Measurements from ENCODE around the gene FAM107B.
A peak's percentile ranks its signal among the peaks of the same experiment; 100 is the strongest.
"Not testable (repeated sequence)": the region's sequence is repeated elsewhere in the genome, so short reads cannot be mapped to it uniquely, and the experiment has no call there.

The FAM107B gene

GRCh38 chr10:14667280-14667679, 107.4 kb downstream of the FAM107B start:
- DNase-seq, result no peak

GRCh38 chr10:14665865-14666857, 108.5 kb downstream of the FAM107B start:
- no peak for DNase-seq

- peak in 3 of 58 donors; percentile 2 to 19 (median 13) for DNase-seq
Measured at GRCh38 chr10:14665304-14665703, 109.4 kb downstream of the FAM107B start.

- no peak for DNase-seq
Measured at GRCh38 chr10:14664345-14664744, 110.4 kb downstream of the FAM107B start.

GRCh38 chr10:14661818-14662217, 112.9 kb downstream of the FAM107B start:
- no peak for DNase-seq

GRCh38 chr10:14660831-14661230, 113.9 kb downstream of the FAM107B start:
- DNase-seq, result no peak

GRCh38 chr10:14659626-14660196, 115.0 kb downstream of the FAM107B start:
- DNase-seq, result peak in 3 of 58 donors; percentile 1 to 8 (median 2)

GRCh38 chr10:14659137-14659536, 115.6 kb downstream of the FAM107B start:
- DNase-seq, result not testable (repeated sequence)

GRCh38 chr10:14658331-14659127, 116.2 kb downstream of the FAM107B start:
- no peak for DNase-seq

GRCh38 chr10:14656052-14656730, 118.5 kb downstream of the FAM107B start:
- no peak for DNase-seq

- no peak for DNase-seq
Measured at GRCh38 chr10:14654821-14655382, 119.8 kb downstream of the FAM107B start.

GRCh38 chr10:14653271-14654161, 121.2 kb downstream of the FAM107B start:
- DNase-seq, result peak in 8 of 58 donors; percentile 5 to 28 (median 10)

GRCh38 chr10:14652816-14653215, 121.9 kb downstream of the FAM107B start:
- DNase-seq, result no peak

GRCh38 chr10:14652067-14652466, 122.6 kb downstream of the FAM107B start:
- DNase-seq, result no peak

- no peak for DNase-seq
Measured at GRCh38 chr10:14649739-14650138, 125.0 kb downstream of the FAM107B start.

- DNase-seq, result no peak
Measured at GRCh38 chr10:14648946-14649345, 125.8 kb downstream of the FAM107B start.

GRCh38 chr10:14648005-14648765, 126.5 kb downstream of the FAM107B start:
- peak in 51 of 58 donors; percentile 6 to 83 (median 49) for DNase-seq

- DNase-seq, result no peak
Measured at GRCh38 chr10:14645239-14645960, 129.3 kb downstream of the FAM107B start.
